ENCODE data around the gene MEGF9. TPM values are rescaled to one million over a fixed set of nuclear protein-coding genes. Genes with fewer than 3 reads are reported as not detected.

MEGF9 gene
- total and polyA plus RNA-seq, 2 of the 13 experiments (the other 11 are each of a cell fraction or from before 2014, with no cell fraction given), result 3.1 to 3.3 TPM

DNA sequence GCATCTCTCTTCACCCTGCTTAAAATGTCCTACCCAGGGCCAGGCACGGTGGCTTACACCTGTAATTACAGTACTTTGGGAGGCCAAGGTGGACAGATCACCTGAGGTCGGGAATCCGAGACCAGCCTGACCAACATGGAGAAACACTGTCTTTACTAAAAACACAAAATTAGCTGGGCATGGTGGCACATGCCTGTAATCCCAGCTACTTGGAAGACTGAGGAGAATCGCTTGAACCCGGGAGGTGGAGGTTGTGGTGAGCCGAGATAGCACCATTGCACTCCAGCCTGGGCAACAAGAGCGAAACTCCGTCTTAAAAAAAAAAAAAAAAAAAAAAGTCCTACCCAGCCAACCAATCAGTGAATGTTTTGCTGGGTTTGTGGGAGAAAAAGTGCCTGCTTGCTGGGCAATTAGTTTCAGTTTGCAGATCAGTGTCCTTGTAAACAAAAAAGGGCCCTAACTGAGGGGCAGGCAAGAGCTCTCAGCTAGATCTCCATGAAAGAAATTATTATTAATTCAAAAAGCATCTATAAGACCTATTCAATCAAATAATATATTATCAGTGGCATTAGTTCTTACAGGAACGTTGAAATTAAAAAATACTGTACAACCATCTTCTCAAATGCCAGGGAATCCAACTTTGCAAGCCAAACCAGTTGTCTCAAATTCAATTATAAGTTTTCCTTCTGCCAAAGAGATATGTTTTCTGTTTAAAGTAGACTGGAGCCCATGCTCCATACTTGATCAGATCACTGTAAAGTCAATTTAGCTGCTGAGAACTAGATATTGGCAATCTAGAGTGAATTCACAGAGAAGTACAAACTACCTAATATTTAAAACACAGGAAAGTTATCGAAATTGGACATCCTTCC is 3.9 kb downstream of the MEGF9 start (continued):
- TF ChIP-seq, protein P1, sequence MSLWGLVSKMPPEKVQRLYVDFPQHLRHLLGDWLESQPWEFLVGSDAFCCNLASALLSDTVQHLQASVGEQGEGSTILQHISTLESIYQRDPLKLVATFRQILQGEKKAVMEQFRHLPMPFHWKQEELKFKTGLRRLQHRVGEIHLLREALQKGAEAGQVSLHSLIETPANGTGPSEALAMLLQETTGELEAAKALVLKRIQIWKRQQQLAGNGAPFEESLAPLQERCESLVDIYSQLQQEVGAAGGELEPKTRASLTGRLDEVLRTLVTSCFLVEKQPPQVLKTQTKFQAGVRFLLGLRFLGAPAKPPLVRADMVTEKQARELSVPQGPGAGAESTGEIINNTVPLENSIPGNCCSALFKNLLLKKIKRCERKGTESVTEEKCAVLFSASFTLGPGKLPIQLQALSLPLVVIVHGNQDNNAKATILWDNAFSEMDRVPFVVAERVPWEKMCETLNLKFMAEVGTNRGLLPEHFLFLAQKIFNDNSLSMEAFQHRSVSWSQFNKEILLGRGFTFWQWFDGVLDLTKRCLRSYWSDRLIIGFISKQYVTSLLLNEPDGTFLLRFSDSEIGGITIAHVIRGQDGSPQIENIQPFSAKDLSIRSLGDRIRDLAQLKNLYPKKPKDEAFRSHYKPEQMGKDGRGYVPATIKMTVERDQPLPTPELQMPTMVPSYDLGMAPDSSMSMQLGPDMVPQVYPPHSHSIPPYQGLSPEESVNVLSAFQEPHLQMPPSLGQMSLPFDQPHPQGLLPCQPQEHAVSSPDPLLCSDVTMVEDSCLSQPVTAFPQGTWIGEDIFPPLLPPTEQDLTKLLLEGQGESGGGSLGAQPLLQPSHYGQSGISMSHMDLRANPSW (CRISPR knock-in tag; IDR thresholded peaks at IDR 0.05; ENCODE audit: borderline replicate concordance), result no peak
- TF ChIP-seq ASH2L (IDR thresholded peaks at IDR 0.05; ENCODE audit: insufficient read length, low read depth, low read length) (peak; percentile 27), ZFP41 (CRISPR knock-in tag; IDR thresholded peaks at IDR 0.05; ENCODE audit: borderline replicate concordance) (no peak), ZMYM2 (CRISPR knock-in tag; IDR thresholded peaks at IDR 0.05) (no peak), ZNF207 (IDR thresholded peaks at IDR 0.05; ENCODE audit: borderline replicate concordance) (no peak), FOXA3 (CRISPR knock-in tag; IDR thresholded peaks at IDR 0.05) (0 out of 2 replicates have a peak, but pooled peaks have one; percentile 12), ZNF850 (CRISPR knock-in tag; conservative IDR thresholded peaks at IDR 0.05) (no peak), HNF4A (CRISPR knock-in tag; IDR thresholded peaks at IDR 0.05) (no peak), IRF2 (CRISPR knock-in tag; IDR thresholded peaks at IDR 0.05) (peak; percentile 90; the same call in 1 of the 2 replicates)
- TF ChIP-seq, protein P2, sequence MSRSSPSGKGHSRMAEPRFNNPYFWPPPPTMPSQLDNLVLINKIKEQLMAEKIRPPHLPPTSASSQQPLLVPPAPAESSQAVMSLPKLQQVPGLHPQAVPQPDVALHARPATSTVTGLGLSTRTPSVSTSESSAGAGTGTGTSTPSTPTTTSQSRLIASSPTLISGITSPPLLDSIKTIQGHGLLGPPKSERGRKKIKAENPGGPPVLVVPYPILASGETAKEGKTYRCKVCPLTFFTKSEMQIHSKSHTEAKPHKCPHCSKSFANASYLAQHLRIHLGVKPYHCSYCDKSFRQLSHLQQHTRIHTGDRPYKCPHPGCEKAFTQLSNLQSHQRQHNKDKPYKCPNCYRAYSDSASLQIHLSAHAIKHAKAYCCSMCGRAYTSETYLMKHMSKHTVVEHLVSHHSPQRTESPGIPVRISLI (CRISPR knock-in tag; IDR thresholded peaks at IDR 0.05; ENCODE audit: borderline replicate concordance), result peak; percentile 99
- TF ChIP-seq, protein P3, sequence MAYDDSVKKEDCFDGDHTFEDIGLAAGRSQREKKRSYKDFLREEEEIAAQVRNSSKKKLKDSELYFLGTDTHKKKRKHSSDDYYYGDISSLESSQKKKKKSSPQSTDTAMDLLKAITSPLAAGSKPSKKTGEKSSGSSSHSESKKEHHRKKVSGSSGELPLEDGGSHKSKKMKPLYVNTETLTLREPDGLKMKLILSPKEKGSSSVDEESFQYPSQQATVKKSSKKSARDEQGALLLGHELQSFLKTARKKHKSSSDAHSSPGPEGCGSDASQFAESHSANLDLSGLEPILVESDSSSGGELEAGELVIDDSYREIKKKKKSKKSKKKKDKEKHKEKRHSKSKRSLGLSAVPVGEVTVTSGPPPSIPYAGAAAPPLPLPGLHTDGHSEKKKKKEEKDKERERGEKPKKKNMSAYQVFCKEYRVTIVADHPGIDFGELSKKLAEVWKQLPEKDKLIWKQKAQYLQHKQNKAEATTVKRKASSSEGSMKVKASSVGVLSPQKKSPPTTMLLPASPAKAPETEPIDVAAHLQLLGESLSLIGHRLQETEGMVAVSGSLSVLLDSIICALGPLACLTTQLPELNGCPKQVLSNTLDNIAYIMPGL (CRISPR knock-in tag; IDR thresholded peaks at IDR 0.05; ENCODE audit: borderline replicate concordance in 1 of 2, low read depth in 1 of 2), result 0 out of 4 replicates have a peak, but pooled peaks of 1 of the 2 experiments have one; percentile 22
- TF ChIP-seq, protein P4, sequence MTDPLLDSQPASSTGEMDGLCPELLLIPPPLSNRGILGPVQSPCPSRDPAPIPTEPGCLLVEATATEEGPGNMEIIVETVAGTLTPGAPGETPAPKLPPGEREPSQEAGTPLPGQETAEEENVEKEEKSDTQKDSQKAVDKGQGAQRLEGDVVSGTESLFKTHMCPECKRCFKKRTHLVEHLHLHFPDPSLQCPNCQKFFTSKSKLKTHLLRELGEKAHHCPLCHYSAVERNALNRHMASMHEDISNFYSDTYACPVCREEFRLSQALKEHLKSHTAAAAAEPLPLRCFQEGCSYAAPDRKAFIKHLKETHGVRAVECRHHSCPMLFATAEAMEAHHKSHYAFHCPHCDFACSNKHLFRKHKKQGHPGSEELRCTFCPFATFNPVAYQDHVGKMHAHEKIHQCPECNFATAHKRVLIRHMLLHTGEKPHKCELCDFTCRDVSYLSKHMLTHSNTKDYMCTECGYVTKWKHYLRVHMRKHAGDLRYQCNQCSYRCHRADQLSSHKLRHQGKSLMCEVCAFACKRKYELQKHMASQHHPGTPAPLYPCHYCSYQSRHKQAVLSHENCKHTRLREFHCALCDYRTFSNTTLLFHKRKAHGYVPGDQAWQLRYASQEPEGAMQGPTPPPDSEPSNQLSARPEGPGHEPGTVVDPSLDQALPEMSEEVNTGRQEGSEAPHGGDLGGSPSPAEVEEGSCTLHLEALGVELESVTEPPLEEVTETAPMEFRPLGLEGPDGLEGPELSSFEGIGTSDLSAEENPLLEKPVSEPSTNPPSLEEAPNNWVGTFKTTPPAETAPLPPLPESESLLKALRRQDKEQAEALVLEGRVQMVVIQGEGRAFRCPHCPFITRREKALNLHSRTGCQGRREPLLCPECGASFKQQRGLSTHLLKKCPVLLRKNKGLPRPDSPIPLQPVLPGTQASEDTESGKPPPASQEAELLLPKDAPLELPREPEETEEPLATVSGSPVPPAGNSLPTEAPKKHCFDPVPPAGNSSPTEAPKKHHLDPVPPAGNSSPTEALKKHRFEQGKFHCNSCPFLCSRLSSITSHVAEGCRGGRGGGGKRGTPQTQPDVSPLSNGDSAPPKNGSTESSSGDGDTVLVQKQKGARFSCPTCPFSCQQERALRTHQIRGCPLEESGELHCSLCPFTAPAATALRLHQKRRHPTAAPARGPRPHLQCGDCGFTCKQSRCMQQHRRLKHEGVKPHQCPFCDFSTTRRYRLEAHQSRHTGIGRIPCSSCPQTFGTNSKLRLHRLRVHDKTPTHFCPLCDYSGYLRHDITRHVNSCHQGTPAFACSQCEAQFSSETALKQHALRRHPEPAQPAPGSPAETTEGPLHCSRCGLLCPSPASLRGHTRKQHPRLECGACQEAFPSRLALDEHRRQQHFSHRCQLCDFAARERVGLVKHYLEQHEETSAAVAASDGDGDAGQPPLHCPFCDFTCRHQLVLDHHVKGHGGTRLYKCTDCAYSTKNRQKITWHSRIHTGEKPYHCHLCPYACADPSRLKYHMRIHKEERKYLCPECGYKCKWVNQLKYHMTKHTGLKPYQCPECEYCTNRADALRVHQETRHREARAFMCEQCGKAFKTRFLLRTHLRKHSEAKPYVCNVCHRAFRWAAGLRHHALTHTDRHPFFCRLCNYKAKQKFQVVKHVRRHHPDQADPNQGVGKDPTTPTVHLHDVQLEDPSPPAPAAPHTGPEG (CRISPR knock-in tag; IDR thresholded peaks at IDR 0.05), result no peak
- TF ChIP-seq, protein P5, sequence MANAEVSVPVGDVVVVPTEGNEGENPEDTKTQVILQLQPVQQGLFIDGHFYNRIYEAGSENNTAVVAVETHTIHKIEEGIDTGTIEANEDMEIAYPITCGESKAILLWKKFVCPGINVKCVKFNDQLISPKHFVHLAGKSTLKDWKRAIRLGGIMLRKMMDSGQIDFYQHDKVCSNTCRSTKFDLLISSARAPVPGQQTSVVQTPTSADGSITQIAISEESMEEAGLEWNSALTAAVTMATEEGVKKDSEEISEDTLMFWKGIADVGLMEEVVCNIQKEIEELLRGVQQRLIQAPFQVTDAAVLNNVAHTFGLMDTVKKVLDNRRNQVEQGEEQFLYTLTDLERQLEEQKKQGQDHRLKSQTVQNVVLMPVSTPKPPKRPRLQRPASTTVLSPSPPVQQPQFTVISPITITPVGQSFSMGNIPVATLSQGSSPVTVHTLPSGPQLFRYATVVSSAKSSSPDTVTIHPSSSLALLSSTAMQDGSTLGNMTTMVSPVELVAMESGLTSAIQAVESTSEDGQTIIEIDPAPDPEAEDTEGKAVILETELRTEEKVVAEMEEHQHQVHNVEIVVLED (CRISPR knock-in tag; IDR thresholded peaks at IDR 0.05; ENCODE audit: borderline replicate concordance), result no peak
